GM12878 (cell line): ENCODE measurements around the gene FUT8. TPM values are rescaled to one million over a fixed set of nuclear protein-coding genes. Genes with fewer than 3 reads are reported as not detected.
A peak's percentile ranks its signal among the peaks of the same experiment; 100 is the strongest.

ENCODE experiments used
- ATF3 ChIP-seq: IDR thresholded peaks from 2 replicates; pipeline ENCODE4 v1.6.1; 2011; ENCODE audit warnings: low read depth, mild to moderate bottlenecking, low read length, moderate library complexity, borderline replicate concordance; ENCODE audit errors: extremely low read depth
- CBFB ChIP-seq: IDR thresholded peaks from 2 replicates; pipeline ENCODE4 v1.6.1; 2016; ENCODE audit warnings: antibody characterized with exemption, low read depth
- EP300 ChIP-seq, 2 experiments: fragments of 150-350 bp in 1 of 2; IDR thresholded peaks; 2 replicates each; pipeline ENCODE4 v1.6.1; 2011 to 2012; ENCODE audit warnings: low read depth in 2 of 2, low read length in 2 of 2, borderline replicate concordance in 1 of 2, improper control_type of control experiment in 1 of 2, inconsistent platforms in 1 of 2; ENCODE audit not compliant: control insufficient read depth in 1 of 2
- JUNB ChIP-seq: IDR thresholded peaks from 2 replicates; pipeline ENCODE4 v1.6.1; 2016; ENCODE audit warnings: antibody characterized with exemption, mild to moderate bottlenecking
- MEF2A ChIP-seq: IDR thresholded peaks from 2 replicates; pipeline ENCODE4 v1.6.1; 2011; ENCODE audit warnings: low read depth, mild to moderate bottlenecking, low read length, moderate library complexity; ENCODE audit not compliant: insufficient read depth
- MTA2 ChIP-seq: fragments of 450-650 bp; IDR thresholded peaks from 2 replicates; pipeline ENCODE4 v1.6.1; 2016; ENCODE audit warnings: low read depth, mild to moderate bottlenecking, moderate library complexity
- NRF1 ChIP-seq: conservative IDR thresholded peaks from 2 replicates; pipeline ENCODE4 v1.6.1; 2011; ENCODE audit warnings: mild to moderate bottlenecking, low read depth, low read length, improper control_type of control experiment
- PML ChIP-seq: IDR thresholded peaks from 2 replicates; pipeline ENCODE4 v1.6.1; 2012; ENCODE audit warnings: low read length, inconsistent platforms
- POLR2A ChIP-seq: IDR thresholded peaks from 2 replicates; pipeline ENCODE4 v1.6.1; 2011; ENCODE audit warnings: low read depth, mild to moderate bottlenecking, low read length
- RB1 ChIP-seq: fragments of 450-650 bp; formaldehyde crosslinking; IDR thresholded peaks from 2 replicates; pipeline ENCODE4 v1.6.1; 2017; ENCODE audit warnings: mild to moderate bottlenecking, borderline replicate concordance
- RELA ChIP-seq: fragments of 450-650 bp; IDR thresholded peaks from 2 replicates; pipeline ENCODE4 v1.8.0; 2014; ENCODE audit warnings: borderline replicate concordance; ENCODE audit not compliant: partially characterized antibody
- TAF1 ChIP-seq: IDR thresholded peaks from 2 replicates; pipeline ENCODE4 v1.6.1; 2011; ENCODE audit warnings: mild to moderate bottlenecking, low read depth, low read length, borderline replicate concordance
- TCF12 ChIP-seq: IDR thresholded peaks from 2 replicates; pipeline ENCODE4 v1.6.1; 2011; ENCODE audit warnings: low read depth, mild to moderate bottlenecking, low read length
- WRNIP1 ChIP-seq: IDR thresholded peaks from 2 replicates; pipeline ENCODE4 v1.6.1; 2011; ENCODE audit warnings: low read depth, low read length, improper control_type of control experiment, borderline replicate concordance
- ZSCAN29 ChIP-seq: fragments of 450-650 bp; IDR thresholded peaks from 2 replicates; pipeline ENCODE4 v1.6.1; 2017; ENCODE audit warnings: mild to moderate bottlenecking, moderate library complexity
- ZZZ3 ChIP-seq: IDR thresholded peaks from 2 replicates; pipeline ENCODE4 v1.6.1; 2011; ENCODE audit warnings: low read depth; ENCODE audit not compliant: control insufficient read depth, insufficient read length
- polyA plus RNA-seq, 11 experiments: library from polyadenylated mRNA; depleted of rRNA in 4 of 11; unstranded in 6 of 11; stranded (reverse) in 5 of 11; fragments of >200 nt; fragmentation: Nextera tagmentation in 4 of 11; fragmentation: Illumina TruSeq in 1 of 11; extraction: Ambion mirVana in 4 of 11; extraction: Trizol in 1 of 11; gene quantifications; 1 replicate in 1 of 11; 2 replicates in 10 of 11; pipeline versions ENCODE4 v1.2.1 to v1.2.3, GENCODE V29; 2011 to 2016; ENCODE audit warnings: inconsistent platforms in 2 of 11, missing spikeins in 2 of 11, low read depth in 1 of 11
- total RNA-seq, 4 experiments: library from RNA; depleted of rRNA in 3 of 4; stranded (reverse); fragments of >200 nt in 3 of 4; fragmentation: Illumina TruSeq in 1 of 4; extraction: Trizol in 1 of 4; gene quantifications; 2 replicates each; pipeline versions ENCODE4 v1.2.1 to v1.2.3, GENCODE V29; 2013 to 2021
- TF ChIP-seq, protein P1 (sequence below): fragments of 450-650 bp; formaldehyde crosslinking; IDR thresholded peaks from 2 replicates; pipeline ENCODE4 v1.5.0; 2022; ENCODE audit warnings: mild to moderate bottlenecking, missing genetic modification characterization
- TF ChIP-seq, protein P2 (sequence below): IDR thresholded peaks from 2 replicates; pipeline ENCODE4 v1.6.1; 2012; ENCODE audit warnings: low read length, inconsistent platforms

FUT8 gene
- total and polyA plus RNA-seq, 10 of the 15 experiments (the other 5 are each of a cell fraction or from before 2014, with no cell fraction given) = 21.3 to 106 (median 66.3) TPM

DNA sequence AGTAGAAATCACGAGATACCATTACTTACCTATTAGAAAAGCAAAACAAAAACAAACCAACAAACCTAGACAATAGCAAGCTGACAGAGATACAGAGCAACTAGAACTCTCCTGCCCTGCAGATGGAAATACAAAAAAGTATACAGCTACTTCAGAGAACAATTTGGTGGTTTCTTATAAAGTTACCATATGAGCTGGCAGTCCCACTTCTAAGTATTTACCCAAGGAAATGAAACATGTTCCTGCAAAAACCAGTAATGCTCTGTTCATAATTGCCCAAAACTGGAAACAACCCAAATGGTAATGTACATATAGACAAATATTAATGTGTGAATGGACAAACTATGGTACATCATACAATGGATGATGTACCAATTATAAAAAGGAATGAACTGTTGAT, 31.7 kb downstream of the FUT8 start (continued):
- TF ChIP-seq, protein P1, sequence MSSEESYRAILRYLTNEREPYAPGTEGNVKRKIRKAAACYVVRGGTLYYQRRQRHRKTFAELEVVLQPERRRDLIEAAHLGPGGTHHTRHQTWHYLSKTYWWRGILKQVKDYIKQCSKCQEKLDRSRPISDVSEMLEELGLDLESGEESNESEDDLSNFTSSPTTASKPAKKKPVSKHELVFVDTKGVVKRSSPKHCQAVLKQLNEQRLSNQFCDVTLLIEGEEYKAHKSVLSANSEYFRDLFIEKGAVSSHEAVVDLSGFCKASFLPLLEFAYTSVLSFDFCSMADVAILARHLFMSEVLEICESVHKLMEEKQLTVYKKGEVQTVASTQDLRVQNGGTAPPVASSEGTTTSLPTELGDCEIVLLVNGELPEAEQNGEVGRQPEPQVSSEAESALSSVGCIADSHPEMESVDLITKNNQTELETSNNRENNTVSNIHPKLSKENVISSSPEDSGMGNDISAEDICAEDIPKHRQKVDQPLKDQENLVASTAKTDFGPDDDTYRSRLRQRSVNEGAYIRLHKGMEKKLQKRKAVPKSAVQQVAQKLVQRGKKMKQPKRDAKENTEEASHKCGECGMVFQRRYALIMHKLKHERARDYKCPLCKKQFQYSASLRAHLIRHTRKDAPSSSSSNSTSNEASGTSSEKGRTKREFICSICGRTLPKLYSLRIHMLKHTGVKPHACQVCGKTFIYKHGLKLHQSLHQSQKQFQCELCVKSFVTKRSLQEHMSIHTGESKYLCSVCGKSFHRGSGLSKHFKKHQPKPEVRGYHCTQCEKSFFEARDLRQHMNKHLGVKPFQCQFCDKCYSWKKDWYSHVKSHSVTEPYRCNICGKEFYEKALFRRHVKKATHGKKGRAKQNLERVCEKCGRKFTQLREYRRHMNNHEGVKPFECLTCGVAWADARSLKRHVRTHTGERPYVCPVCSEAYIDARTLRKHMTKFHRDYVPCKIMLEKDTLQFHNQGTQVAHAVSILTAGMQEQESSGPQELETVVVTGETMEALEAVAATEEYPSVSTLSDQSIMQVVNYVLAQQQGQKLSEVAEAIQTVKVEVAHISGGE (CRISPR knock-in tag) = no peak
- TF ChIP-seq WRNIP1 (no peak), EP300 (IDR thresholded peaks at IDR 0.05; ENCODE audit: borderline replicate concordance in 1 of 2, control insufficient read depth in 1 of 2, low read depth in 2 of 2, low read length in 2 of 2) (0 out of 4 replicates have a peak, but pooled peaks of 1 of the 2 experiments have one; percentile 11), TCF12 (no peak), MTA2 (no peak), RELA (no peak), MEF2A (no peak), CBFB (no peak), POLR2A (no peak), JUNB (peak; percentile 72), ZZZ3 (no peak), NRF1 (no peak), RB1 (no peak), ATF3 (no peak), PML (no peak), ZSCAN29 (no peak), TAF1 (no peak)
- TF ChIP-seq, protein P2, sequence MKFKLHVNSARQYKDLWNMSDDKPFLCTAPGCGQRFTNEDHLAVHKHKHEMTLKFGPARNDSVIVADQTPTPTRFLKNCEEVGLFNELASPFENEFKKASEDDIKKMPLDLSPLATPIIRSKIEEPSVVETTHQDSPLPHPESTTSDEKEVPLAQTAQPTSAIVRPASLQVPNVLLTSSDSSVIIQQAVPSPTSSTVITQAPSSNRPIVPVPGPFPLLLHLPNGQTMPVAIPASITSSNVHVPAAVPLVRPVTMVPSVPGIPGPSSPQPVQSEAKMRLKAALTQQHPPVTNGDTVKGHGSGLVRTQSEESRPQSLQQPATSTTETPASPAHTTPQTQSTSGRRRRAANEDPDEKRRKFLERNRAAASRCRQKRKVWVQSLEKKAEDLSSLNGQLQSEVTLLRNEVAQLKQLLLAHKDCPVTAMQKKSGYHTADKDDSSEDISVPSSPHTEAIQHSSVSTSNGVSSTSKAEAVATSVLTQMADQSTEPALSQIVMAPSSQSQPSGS = no peak
